Gastrocnemius medialis (tissue), 4 donors: ENCODE measurements around the gene UNCX. TPM values are rescaled to one million over a fixed set of nuclear protein-coding genes. Genes with fewer than 3 reads are reported as not detected.

Source experiments
- ATAC-seq, 2 donors: fragments of 150-250 bp; one replicate each; pipeline ENCODE4 v1.9.1; 2016
- DNase-seq, 2 donors: peaks; one replicate each; pipeline ENCODE4 v3.0.0-alpha.2; 2019
- H3K27ac ChIP-seq, 4 donors: fragments of 200-600 bp; sonication (generic); 1 replicate in 1 of 4; 2 replicates in 3 of 4; pipeline ENCODE4 v1.5.1; 2016 to 2018; ENCODE audit warnings: mild to moderate bottlenecking in 2 of 4, moderate library complexity in 1 of 4
- H3K27me3 ChIP-seq, 3 donors: fragments of 200-600 bp; sonication (generic) in 2 of 3; 1 replicate in 1 of 3; 2 replicates in 2 of 3; pipeline versions ENCODE4 v1.5.1 to v1.6.0; 2016 to 2019; ENCODE audit warnings: mild to moderate bottlenecking in 1 of 3, moderate library complexity in 1 of 3
- H3K36me3 ChIP-seq, 2 donors: fragments of 200-600 bp; sonication (generic) in 1 of 2; one replicate each; pipeline ENCODE4 v1.5.1; 2017 to 2018
- H3K4me1 ChIP-seq, 2 donors: fragments of 200-600 bp; sonication (generic) in 1 of 2; one replicate each; pipeline ENCODE4 v1.5.1; 2016 to 2017; ENCODE audit warnings: mild to moderate bottlenecking in 2 of 2
- H3K4me3 ChIP-seq, 4 donors: fragments of 200-600 bp; sonication (generic) in 3 of 4; 1 replicate in 1 of 4; 2 replicates in 3 of 4; pipeline ENCODE4 v1.5.1; 2016 to 2019; ENCODE audit warnings: mild to moderate bottlenecking in 2 of 4
- H3K9me3 ChIP-seq, 3 donors: fragments of 200-600 bp; sonication (generic) in 2 of 3; 1 replicate in 1 of 3; 2 replicates in 2 of 3; pipeline ENCODE4 v1.5.1; 2016 to 2019
- POLR2A ChIP-seq, 2 donors: fragments of 450-650 bp; IDR thresholded peaks; one replicate each; pipeline ENCODE4 v1.6.1; 2017; ENCODE audit warnings: antibody characterized with exemption in 2 of 2, mild to moderate bottlenecking in 2 of 2, moderate library complexity in 2 of 2
- in situ Hi-C, 4 donors: fragments of 200-750 bp; cut with MboI; loops; one replicate each; pipeline versions ENCODE4 v1.15.0 to v1.8.0; 2017; ENCODE audit warnings: low sequenced_read_pairs in 4 of 4
- intact Hi-C: fragments of 100-400 bp; cut with DNase I; formaldehyde crosslinking; loops from one replicate; pipeline ENCODE4 v1.15.1; 2023; ENCODE audit warnings: low total_unique reads
- total RNA-seq, 4 donors: library from RNA; depleted of rRNA; stranded (reverse); fragments of >200 nt; gene quantifications; one replicate each; pipeline versions ENCODE4 v1.1.0 to v1.2.3, GENCODE V29; 2016
- TF ChIP-seq, protein P1 (sequence below), 5 experiments: fragments of 450-650 bp in 3 of 5; fragments of 200-600 bp in 2 of 5; sonication (generic) in 2 of 5; IDR thresholded peaks in 4 of 5; conservative IDR thresholded peaks in 1 of 5; 1 replicate in 4 of 5; 2 replicates in 1 of 5; pipeline ENCODE4 v1.5.1; 2016 to 2019; ENCODE audit warnings: antibody characterized with exemption in 5 of 5, mild to moderate bottlenecking in 3 of 5, moderate library complexity in 3 of 5

UNCX gene
- total RNA-seq, 4 donors from 2014 or later, result not detected

DNA sequence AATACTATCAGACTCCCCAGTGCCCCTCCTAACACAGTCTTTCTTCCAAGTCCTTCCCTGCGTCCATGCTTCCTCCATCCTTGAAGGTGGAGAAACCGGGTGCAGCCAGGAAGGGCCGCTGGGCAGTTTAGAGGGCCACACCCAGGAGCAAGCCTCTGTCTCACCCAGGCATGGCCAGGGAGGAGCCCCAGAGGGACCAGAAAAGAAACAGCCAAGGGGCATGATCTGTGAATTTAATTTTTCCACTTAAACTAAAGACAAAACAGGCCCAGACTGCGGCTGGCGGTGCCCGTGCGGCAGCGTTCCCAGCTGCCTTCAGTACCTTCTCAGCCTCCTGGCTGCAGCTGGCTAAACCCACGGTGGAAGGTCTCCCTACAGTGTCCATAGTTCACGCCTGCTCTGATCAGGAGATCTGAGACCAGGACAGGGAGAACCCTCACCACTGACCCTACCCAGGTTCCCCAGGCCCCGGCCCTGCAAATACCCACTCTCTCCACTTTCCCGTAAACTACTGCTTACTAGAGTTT is 12.9 kb downstream of the UNCX start:
- no peaks in the 10 kb centered on the region for H3K9me3 ChIP-seq
- DNase-seq (no peak), ATAC-seq (no peak)
- H3K4me3 ChIP-seq, result no peak overlapping the region
- peaks cover 94 to 100% (median 100%) of the 10 kb centered on the region in 3 donors for H3K27me3 ChIP-seq
- TF ChIP-seq, protein P1, sequence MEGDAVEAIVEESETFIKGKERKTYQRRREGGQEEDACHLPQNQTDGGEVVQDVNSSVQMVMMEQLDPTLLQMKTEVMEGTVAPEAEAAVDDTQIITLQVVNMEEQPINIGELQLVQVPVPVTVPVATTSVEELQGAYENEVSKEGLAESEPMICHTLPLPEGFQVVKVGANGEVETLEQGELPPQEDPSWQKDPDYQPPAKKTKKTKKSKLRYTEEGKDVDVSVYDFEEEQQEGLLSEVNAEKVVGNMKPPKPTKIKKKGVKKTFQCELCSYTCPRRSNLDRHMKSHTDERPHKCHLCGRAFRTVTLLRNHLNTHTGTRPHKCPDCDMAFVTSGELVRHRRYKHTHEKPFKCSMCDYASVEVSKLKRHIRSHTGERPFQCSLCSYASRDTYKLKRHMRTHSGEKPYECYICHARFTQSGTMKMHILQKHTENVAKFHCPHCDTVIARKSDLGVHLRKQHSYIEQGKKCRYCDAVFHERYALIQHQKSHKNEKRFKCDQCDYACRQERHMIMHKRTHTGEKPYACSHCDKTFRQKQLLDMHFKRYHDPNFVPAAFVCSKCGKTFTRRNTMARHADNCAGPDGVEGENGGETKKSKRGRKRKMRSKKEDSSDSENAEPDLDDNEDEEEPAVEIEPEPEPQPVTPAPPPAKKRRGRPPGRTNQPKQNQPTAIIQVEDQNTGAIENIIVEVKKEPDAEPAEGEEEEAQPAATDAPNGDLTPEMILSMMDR (IDR thresholded peaks at IDR 0.05 in 4 of 5, conservative IDR thresholded peaks at IDR 0.05 in 1 of 5), result no peak
- no peak for TF ChIP-seq POLR2A (IDR thresholded peaks at IDR 0.05)
- peaks cover 0 to 5% of the 10 kb centered on the region in 2 donors for H3K4me1 ChIP-seq
- H3K27ac ChIP-seq, result no peak overlapping the region
- intact Hi-C loops (no loop called here), in situ Hi-C loops (no loop called here)
- H3K36me3 ChIP-seq, result no peaks in the 10 kb centered on the region

DNA sequence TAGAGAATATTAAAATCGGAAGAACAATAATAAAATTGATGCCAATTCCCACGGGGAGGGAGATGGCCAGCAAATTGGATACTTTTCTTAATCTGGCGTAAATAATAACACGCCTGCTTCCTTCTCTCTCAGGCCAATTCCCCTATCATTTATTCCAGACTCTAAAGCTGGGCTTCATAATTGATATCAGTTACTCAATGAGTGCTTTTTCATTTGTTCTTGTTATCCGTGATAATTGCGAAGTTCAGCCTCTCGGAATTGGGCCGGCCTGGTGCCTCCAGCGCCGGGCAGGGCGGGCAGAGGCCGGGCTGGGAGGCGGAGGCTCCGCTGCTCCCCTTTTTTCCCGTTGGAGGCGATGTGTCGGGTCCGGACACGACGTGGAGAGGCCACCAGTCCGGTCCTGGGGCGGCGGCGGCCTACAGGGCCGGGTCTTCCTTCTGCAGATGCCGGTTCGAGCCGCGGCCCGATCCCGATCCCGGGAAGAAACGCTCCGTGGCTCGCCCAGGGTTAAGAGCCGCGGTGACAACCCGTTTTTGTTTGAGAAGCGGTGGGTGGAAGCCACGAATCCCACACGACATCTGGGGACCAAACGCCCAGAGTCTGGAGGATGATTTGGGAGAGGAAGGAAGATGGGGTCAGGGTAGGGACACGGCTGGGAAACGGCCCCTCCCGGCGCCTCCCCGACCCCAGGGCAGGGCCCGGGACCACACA is 13.6 kb downstream of the UNCX start:
- intact Hi-C loops, result no loop called here
- Histone ChIP-seq H3K27me3 (peaks cover 94 to 97% (median 96%) of the 10 kb centered on the region in 3 donors), H3K9me3 (no peaks in the 10 kb centered on the region), H3K4me3 (no peak overlapping the region), H3K36me3 (no peaks in the 10 kb centered on the region), H3K4me1 (peaks cover 0 to 5% of the 10 kb centered on the region in 2 donors), H3K27ac (no peak overlapping the region)
- no peak for ATAC-seq
- TF ChIP-seq POLR2A (IDR thresholded peaks at IDR 0.05), result no peak
- TF ChIP-seq, protein P1 (IDR thresholded peaks at IDR 0.05 in 4 of 5, conservative IDR thresholded peaks at IDR 0.05 in 1 of 5), result no peak
- in situ Hi-C loops, result no loop called here
- DNase-seq, result no peak

DNA sequence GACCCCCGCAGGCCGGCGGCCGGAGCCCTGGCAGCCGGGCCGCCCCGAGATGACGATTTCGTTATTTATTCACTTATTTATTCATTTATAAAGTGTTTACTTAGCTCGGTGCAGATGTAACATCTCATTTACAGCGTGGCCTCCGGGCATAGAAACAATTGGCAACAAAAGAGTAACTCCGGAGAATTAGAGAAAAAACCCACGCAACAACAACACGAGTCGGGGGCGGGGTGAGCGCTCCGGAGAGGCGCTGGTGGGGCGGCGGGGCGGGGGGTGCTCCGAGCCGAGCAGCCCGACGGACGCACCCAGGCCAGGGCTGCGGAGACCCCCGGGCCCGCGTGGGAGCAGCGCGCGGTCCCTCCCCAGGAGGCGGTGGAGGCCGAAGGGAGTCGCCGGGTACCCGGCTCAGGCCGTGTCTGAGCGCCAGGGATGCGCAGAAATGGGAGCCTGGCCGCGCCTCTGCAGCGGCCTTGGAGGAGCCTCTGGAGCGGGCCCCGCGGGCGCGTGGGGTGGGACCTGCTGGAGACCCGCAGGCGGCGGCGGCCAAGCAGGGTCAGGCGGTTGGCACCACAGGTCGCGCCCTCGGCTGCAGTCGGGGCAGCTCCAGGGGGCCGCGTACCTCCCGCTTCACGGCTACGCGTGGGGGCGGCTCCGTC is 14.3 kb downstream of the UNCX start:
- ATAC-seq (no peak), DNase-seq (no peak)
- no peak for TF ChIP-seq POLR2A (IDR thresholded peaks at IDR 0.05)
- TF ChIP-seq, protein P1 (IDR thresholded peaks at IDR 0.05 in 4 of 5, conservative IDR thresholded peaks at IDR 0.05 in 1 of 5), result no peak
- H3K27me3 ChIP-seq, result peaks cover 94 to 97% (median 96%) of the 10 kb centered on the region in 3 donors
- no peaks in the 10 kb centered on the region for H3K36me3 ChIP-seq
- intact Hi-C loops (no loop called here), in situ Hi-C loops (no loop called here)
- no peak overlapping the region for H3K4me3 ChIP-seq
- H3K4me1 ChIP-seq, result peaks cover 0 to 5% of the 10 kb centered on the region in 2 donors
- no peaks in the 10 kb centered on the region for H3K9me3 ChIP-seq
- no peak overlapping the region for H3K27ac ChIP-seq

DNA sequence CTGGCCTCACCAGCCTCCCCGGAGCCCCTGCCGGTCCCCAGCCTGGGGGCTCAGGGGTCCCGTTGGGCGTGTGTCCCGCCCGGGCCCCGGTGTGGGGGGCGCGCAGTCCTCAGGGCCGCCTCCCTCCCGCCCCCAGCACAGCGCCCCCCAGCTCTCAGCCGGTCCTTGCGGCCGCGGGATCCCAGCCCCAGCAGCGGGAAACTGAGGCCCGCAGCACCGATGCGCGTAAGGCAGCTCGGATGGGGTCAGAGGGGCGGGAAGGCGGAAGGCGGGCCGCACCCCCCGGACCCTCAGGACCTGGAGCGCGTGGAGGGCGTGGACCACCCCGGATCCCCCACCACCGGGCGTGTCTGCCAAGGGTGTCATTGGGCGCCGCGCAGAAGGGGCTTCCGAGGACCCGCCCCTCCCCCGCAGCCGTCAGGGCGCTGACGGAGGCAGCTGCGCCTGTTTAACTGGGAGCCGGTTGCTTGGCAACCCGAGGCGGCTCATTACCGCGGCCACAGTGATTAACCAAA is 14.9 kb downstream of the UNCX start:
- H3K4me1 ChIP-seq, result peaks cover 0 to 5% of the 10 kb centered on the region in 2 donors
- H3K27ac ChIP-seq, result no peak overlapping the region
- intact Hi-C loops, result no loop called here
- no peaks in the 10 kb centered on the region for H3K9me3 ChIP-seq
- in situ Hi-C loops, result no loop called here
- H3K27me3 ChIP-seq, result peaks cover 93 to 97% (median 94%) of the 10 kb centered on the region in 3 donors
- DNase-seq (no peak), ATAC-seq (no peak)
- no peaks in the 10 kb centered on the region for H3K36me3 ChIP-seq
- no peak overlapping the region for H3K4me3 ChIP-seq
- TF ChIP-seq, protein P1 (IDR thresholded peaks at IDR 0.05 in 4 of 5, conservative IDR thresholded peaks at IDR 0.05 in 1 of 5), result no peak
- no peak for TF ChIP-seq POLR2A (IDR thresholded peaks at IDR 0.05)
